Ovary (tissue), 9 donors: ENCODE results near the gene IL31. TPM values are rescaled to one million over a fixed set of nuclear protein-coding genes. Genes with fewer than 3 reads are reported as not detected.

ENCODE experiments used
- DNase-seq, 5 donors: peaks; one replicate each; pipeline ENCODE4 v3.0.0-alpha.2; 2019 to 2020
- H3K27ac ChIP-seq, 2 donors: fragments of 200-600 bp; one replicate each; pipeline versions ENCODE4 v1.5.1 to v1.8.0; 2019 to 2022
- H3K27me3 ChIP-seq: fragments of 200-600 bp; one replicate; pipeline ENCODE4 v1.8.0; 2022
- H3K36me3 ChIP-seq: fragments of 200-600 bp; sonication (generic); one replicate; pipeline ENCODE4 v1.5.1; 2019
- H3K4me1 ChIP-seq: one replicate; pipeline ENCODE4 v1.8.1; 2013; ENCODE audit warnings: mild to moderate bottlenecking, moderate library complexity; ENCODE audit not compliant: insufficient read depth
- H3K4me3 ChIP-seq: fragments of 200-600 bp; sonication (generic); one replicate; pipeline ENCODE4 v1.5.1; 2017
- H3K9me3 ChIP-seq, 2 donors: fragments of 200-600 bp in 1 of 2; sonication (generic) in 1 of 2; one replicate each; pipeline versions ENCODE4 v1.5.1 to v1.8.1; 2013 to 2019; ENCODE audit warnings: mild to moderate bottlenecking in 1 of 2, moderate library complexity in 1 of 2
- CTCF ChIP-seq, 3 donors: fragments of 450-650 bp in 2 of 3; fragments of 200-600 bp in 1 of 3; IDR thresholded peaks; one replicate each; pipeline versions ENCODE4 v1.5.1 to v1.8.0; 2016 to 2022; ENCODE audit warnings: antibody characterized with exemption in 3 of 3, mild to moderate bottlenecking in 1 of 3
- EP300 ChIP-seq: sonication (generic); formaldehyde crosslinking; IDR thresholded peaks from one replicate; pipeline ENCODE4 v1.6.1; 2017; ENCODE audit warnings: antibody characterized with exemption
- POLR2A ChIP-seq: fragments of 450-650 bp; IDR thresholded peaks from one replicate; pipeline ENCODE4 v1.6.1; 2017; ENCODE audit warnings: antibody characterized with exemption, mild to moderate bottlenecking, moderate library complexity
- WGBS, 3 donors: extraction: QIAGEN DNeasy Blood & Tissue Kit in 1 of 3; methylation state at CpG; one replicate each; pipeline versions ENCODE4 v1.1.5 to v1.1.7; 2013 to 2017; 5-methylcytosine and 5-hydroxymethylcytosine counted together
- intact Hi-C, 4 donors: fragments of 100-400 bp; cut with DNase I; formaldehyde crosslinking; loops; one replicate each; pipeline versions ENCODE4 v1.11.0 to v1.15.1; 2022 to 2023
- polyA plus RNA-seq, 2 donors: library from polyadenylated mRNA; stranded (reverse); fragments of 200-250 nt in 1 of 2; fragments of 350-450 nt in 1 of 2; fragmentation: Illumina TruSeq in 1 of 2; extraction: RNeasy Lipid Tissue Mini Kit (QIAGEN cat#74804) in 1 of 2; gene quantifications; one replicate each; pipeline ENCODE4 v1.2.3, GENCODE V29; 2013 to 2014
- total RNA-seq, 7 donors: library from RNA; depleted of rRNA in 2 of 7; stranded (reverse); fragments of >200 nt in 2 of 7; fragmentation: NEBNext Ultra II Directional in 3 of 7; extraction: Animal tissue kit (Norgen Biotek cat#: 25700) in 3 of 7; gene quantifications; one replicate each; pipeline versions ENCODE4 v1.1.0 to v1.2.4, GENCODE V29; 2016 to 2023
- donor health status: DM: no; HTN: no; CAD: no; lungs with moderate emphysema.
- donor health status: DM: no; HTN: no; CAD: no.
- donor health status: Bipolar disorder and iron deficiency.
- donor health status: DM: yes; HTN: yes; CAD: no.
- donor health status: DM: no; HTN: no; CAD: no.
- donor health status: DM: yes; HTN: yes; CAD: no.

The IL31 gene
- total and polyA plus RNA-seq, 9 donors = not detected

DNA sequence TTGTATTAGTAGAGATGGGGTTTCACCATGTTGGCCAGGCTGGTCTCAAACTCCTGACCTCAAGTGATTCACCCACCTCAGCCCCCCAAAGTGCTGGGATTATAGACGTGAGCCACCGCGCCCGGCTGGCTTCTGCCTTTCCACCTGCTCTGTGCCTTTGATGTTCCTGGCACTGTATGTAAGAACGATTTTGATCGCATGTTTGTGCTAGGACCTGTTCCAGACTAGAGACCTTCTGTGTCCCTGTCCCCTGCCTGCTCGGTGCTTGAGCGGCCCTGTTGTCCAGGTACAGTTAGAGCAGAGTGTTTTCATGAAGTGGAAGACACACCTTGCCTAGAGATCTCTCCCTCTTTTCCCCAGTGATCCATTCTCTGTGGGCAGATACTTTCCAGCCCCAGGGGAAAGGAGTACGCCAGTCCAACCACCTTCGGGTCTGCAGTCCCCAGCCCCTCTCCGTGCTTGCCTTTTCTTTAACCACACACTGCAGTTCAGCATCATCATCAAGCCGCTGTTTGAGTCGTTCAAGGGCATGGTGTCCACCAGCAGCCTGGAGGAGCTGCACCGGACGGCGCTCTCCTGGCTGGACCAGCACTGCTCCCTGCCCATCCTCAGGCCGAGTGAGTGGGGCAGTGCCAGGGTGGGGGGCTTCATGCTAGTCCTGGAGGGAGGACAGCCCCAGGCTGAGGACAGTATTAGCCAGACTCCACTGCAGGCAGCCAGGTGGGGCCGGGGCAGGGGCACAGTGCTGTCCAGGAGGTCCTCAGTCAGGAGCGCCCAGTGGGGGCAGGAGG is 33.4 kb downstream of the IL31 start:
- no peak for TF ChIP-seq CTCF (IDR thresholded peaks at IDR 0.05)
- TF ChIP-seq EP300 = no peak
- TF ChIP-seq POLR2A = no peak
- H3K4me1 ChIP-seq = no peaks in the 10 kb centered on the region
- intact Hi-C loops = no loop called here
- H3K4me3 ChIP-seq = no peak overlapping the region
- 92 to 94% (median 93%) methylated on average over 19 of the region's 19 CpGs for WGBS, 3 donors
- H3K36me3 ChIP-seq = no peaks in the 10 kb centered on the region
- H3K27ac ChIP-seq = no peak overlapping the region
- no peak for DNase-seq
- H3K9me3 ChIP-seq = no peaks in the 10 kb centered on the region
- no peaks in the 10 kb centered on the region for H3K27me3 ChIP-seq

DNA sequence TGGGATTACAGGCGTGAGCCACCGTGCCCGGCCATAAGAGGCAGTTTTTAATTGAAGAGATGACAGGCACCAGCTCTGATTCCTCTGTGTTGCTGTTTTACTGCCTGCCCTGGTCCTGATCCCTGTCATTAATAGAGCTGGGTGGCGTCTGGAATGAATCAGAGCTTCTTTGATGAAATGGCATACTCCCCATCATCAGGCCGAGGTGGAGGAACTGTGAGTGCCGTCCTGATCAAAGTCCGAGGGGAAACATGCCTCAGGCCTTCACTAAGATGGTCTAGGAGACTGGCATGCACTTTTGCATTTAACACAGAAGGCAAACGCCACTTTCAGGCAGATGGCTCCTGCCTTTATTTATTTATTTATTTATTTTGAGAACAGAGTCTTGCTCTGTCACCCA is 34.1 kb downstream of the IL31 start:
- no peaks in the 10 kb centered on the region for H3K4me1 ChIP-seq
- no peak overlapping the region for H3K27ac ChIP-seq
- no peak overlapping the region for H3K4me3 ChIP-seq
- DNase-seq = no peak
- no peak for TF ChIP-seq EP300
- no peak for TF ChIP-seq POLR2A
- no peaks in the 10 kb centered on the region for H3K36me3 ChIP-seq
- WGBS, 3 donors = 83 to 90% (median 88%) methylated on average over 8 of the region's 8 CpGs
- intact Hi-C loops = no loop called here
- H3K9me3 ChIP-seq = no peaks in the 10 kb centered on the region
- no peaks in the 10 kb centered on the region for H3K27me3 ChIP-seq

DNA sequence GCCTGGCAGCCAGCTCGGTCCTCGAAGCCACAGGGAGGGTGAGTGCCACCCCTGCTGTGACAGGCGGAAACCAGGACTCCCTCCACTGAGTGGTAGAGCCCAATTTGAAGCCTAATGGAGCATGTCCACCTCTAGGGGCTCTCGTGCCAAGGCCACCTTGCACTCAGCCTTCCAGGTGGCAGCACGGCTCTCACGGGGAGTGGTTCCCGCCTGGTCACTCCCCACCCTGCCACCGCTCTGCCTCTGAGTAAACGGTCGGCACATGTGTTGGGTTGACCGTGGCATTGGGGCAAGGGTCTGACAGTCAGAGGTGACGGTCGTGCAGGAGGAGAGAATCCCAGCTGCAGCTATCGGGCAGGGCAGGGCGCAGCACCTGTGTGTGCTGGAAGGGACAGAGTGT is 34.8 kb downstream of the IL31 start:
- DNase-seq = no peak
- H3K9me3 ChIP-seq = no peaks in the 10 kb centered on the region
- no peaks in the 10 kb centered on the region for H3K4me1 ChIP-seq
- no peak overlapping the region for H3K4me3 ChIP-seq
- H3K36me3 ChIP-seq = no peaks in the 10 kb centered on the region
- H3K27me3 ChIP-seq = no peaks in the 10 kb centered on the region
- H3K27ac ChIP-seq = no peak overlapping the region
- intact Hi-C loops = no loop called here
- 86 to 91% (median 91%) methylated on average over 15 of the region's 15 CpGs for WGBS, 3 donors
- TF ChIP-seq EP300 = no peak
- no peak for TF ChIP-seq POLR2A
- no peak for TF ChIP-seq CTCF (IDR thresholded peaks at IDR 0.05)

GRCh38 chr12:122138616-122139015 is 35.4 kb downstream of the IL31 start:
- DNase-seq = no peak
- H3K9me3 ChIP-seq = no peaks in the 10 kb centered on the region
- no peak overlapping the region for H3K4me3 ChIP-seq
- 82 to 88% (median 82%) methylated on average over 11 of the region's 11 CpGs for WGBS, 3 donors
- intact Hi-C loops = no loop called here
- TF ChIP-seq POLR2A (no peak), EP300 (no peak), CTCF (IDR thresholded peaks at IDR 0.05) (no peak)
- no peaks in the 10 kb centered on the region for H3K27me3 ChIP-seq
- H3K36me3 ChIP-seq = no peaks in the 10 kb centered on the region
- no peak overlapping the region for H3K27ac ChIP-seq
- H3K4me1 ChIP-seq = no peaks in the 10 kb centered on the region

GRCh38 chr12:122138181-122138580 is 35.8 kb downstream of the IL31 start:
- no peak overlapping the region for H3K4me3 ChIP-seq
- no peaks in the 10 kb centered on the region for H3K9me3 ChIP-seq
- no peak for DNase-seq
- 73 to 79% (median 76%) methylated on average over 11 of the region's 11 CpGs for WGBS, 3 donors
- no peaks in the 10 kb centered on the region for H3K4me1 ChIP-seq
- no peaks in the 10 kb centered on the region for H3K27me3 ChIP-seq
- H3K27ac ChIP-seq = no peak overlapping the region
- TF ChIP-seq EP300 = no peak
- TF ChIP-seq POLR2A = no peak
- TF ChIP-seq CTCF (IDR thresholded peaks at IDR 0.05) = no peak
- no peaks in the 10 kb centered on the region for H3K36me3 ChIP-seq
- intact Hi-C loops = no loop called here
